Stimulated activated naive CD8-positive, alpha-beta T cell treated with anti-CD3 and anti-CD28 coated beads, Interleukin-15, amount 100 ng/mL, for 72 hours (primary cell): ENCODE measurements around the gene RUSC1.
"Not testable (repeated sequence)": the region's sequence is repeated elsewhere in the genome, so short reads cannot be mapped to it uniquely, and the experiment has no call there.

ENCODE experiments used
- ATAC-seq: fragments of 150-1000 bp; cut with Tn5 transposase; 2 replicates; pipeline ENCODE4 v1.10.0; 2021; ENCODE audit warnings: mild to moderate bottlenecking, moderate library complexity
- DNase-seq, 2 donors: peaks; one replicate each; pipeline ENCODE4 v3.0.0; 2021 to 2022
- H3K27ac Mint-ChIP-seq, 2 donors: one replicate each; pipeline ENCODE4 v1.8.0; 2022; ENCODE audit warnings: mild to moderate bottlenecking in 2 of 2, mixed read lengths in 2 of 2, moderate library complexity in 2 of 2
- H3K27me3 Mint-ChIP-seq: one replicate; pipeline ENCODE4 v1.8.0; 2022; ENCODE audit warnings: mixed read lengths
- H3K4me1 Mint-ChIP-seq: one replicate; pipeline ENCODE4 v1.8.0; 2022; ENCODE audit warnings: mild to moderate bottlenecking, mixed read lengths
- H3K4me3 Mint-ChIP-seq, 2 donors: one replicate each; pipeline ENCODE4 v1.8.0; 2022; ENCODE audit warnings: mild to moderate bottlenecking in 2 of 2, mixed read lengths in 2 of 2, moderate library complexity in 1 of 2
- H3K9me3 Mint-ChIP-seq, 2 donors: one replicate each; pipeline ENCODE4 v1.8.0; 2022; ENCODE audit warnings: mixed read lengths in 2 of 2

Gene RUSC1

GRCh38 chr1:155287987-155288543 is 32.6 kb upstream of the RUSC1 start:
- no peak overlapping the region for H3K27ac Mint-ChIP-seq
- H3K27me3 Mint-ChIP-seq = peaks cover 20% of the 10 kb centered on the region
- H3K4me1 Mint-ChIP-seq = no peaks in the 10 kb centered on the region

GRCh38 chr1:155291006-155291405 is 29.7 kb upstream of the RUSC1 start:
- DNase-seq, H3K4me1 Mint-ChIP-seq, ATAC-seq, H3K4me3 Mint-ChIP-seq, H3K27ac Mint-ChIP-seq, H3K9me3 Mint-ChIP-seq: not testable (repeated sequence)
- peaks cover 49% of the 10 kb centered on the region for H3K27me3 Mint-ChIP-seq

More at GRCh38 chr1:155287987-155288543, 32.6 kb upstream of the RUSC1 start:
- ATAC-seq = peak; percentile 33
- no peak for DNase-seq
- Mint-ChIP-seq H3K4me3 (no peak overlapping the region), H3K9me3 (no peaks in the 10 kb centered on the region)

GRCh38 chr1:155293086-155293749 is 27.5 kb upstream of the RUSC1 start:
- Mint-ChIP-seq H3K27me3 (peaks cover 67% of the 10 kb centered on the region), H3K4me3 (no peak overlapping the region)

GRCh38 chr1:155294520-155295182 is 26.0 kb upstream of the RUSC1 start:
- Mint-ChIP-seq H3K27me3 (peaks cover 67% of the 10 kb centered on the region), H3K27ac (peak overlapping the region in 1 of 2 donors; percentile 74), H3K4me3 (peak overlapping the region in 1 of 2 donors; percentile 38), H3K4me1 (peaks cover 8% of the 10 kb centered on the region), H3K9me3 (no peaks in the 10 kb centered on the region)
- ATAC-seq (peak; percentile 7), DNase-seq (no peak)

More at GRCh38 chr1:155293086-155293749, 27.5 kb upstream of the RUSC1 start:
- DNase-seq = no peak
- H3K4me1 Mint-ChIP-seq = peaks cover 8% of the 10 kb centered on the region
- no peaks in the 10 kb centered on the region for H3K9me3 Mint-ChIP-seq
- no peak overlapping the region for H3K27ac Mint-ChIP-seq
- ATAC-seq = no peak

- H3K9me3 Mint-ChIP-seq = no peaks in the 10 kb centered on the region
- peaks cover 61% of the 10 kb centered on the region for H3K27me3 Mint-ChIP-seq
- DNase-seq (no peak), ATAC-seq (peak; percentile 43)
- H3K4me3 Mint-ChIP-seq = peak overlapping the region in 1 of 2 donors; percentile 16
- no peak overlapping the region for H3K27ac Mint-ChIP-seq
- H3K4me1 Mint-ChIP-seq = peaks cover 8% of the 10 kb centered on the region
Observed at GRCh38 chr1:155295183-155295941, 25.3 kb upstream of the RUSC1 start.

- ATAC-seq = no peak
- no peak for DNase-seq
- no peaks in the 10 kb centered on the region for H3K9me3 Mint-ChIP-seq
- H3K4me3 Mint-ChIP-seq = peak overlapping the region in 1 of 2 donors; percentile 16
- H3K27me3 Mint-ChIP-seq = peaks cover 59% of the 10 kb centered on the region
- H3K4me1 Mint-ChIP-seq = peaks cover 8% of the 10 kb centered on the region
- H3K27ac Mint-ChIP-seq = no peak overlapping the region
Observed at GRCh38 chr1:155295942-155296267, 24.8 kb upstream of the RUSC1 start.

GRCh38 chr1:155296661-155297060 is 24.0 kb upstream of the RUSC1 start:
- no peaks in the 10 kb centered on the region for H3K9me3 Mint-ChIP-seq
- no peak for ATAC-seq

GRCh38 chr1:155297384-155297783 is 23.3 kb upstream of the RUSC1 start:
- Mint-ChIP-seq H3K4me1 (peaks cover 8% of the 10 kb centered on the region), H3K9me3 (no peaks in the 10 kb centered on the region), H3K27me3 (peaks cover 50% of the 10 kb centered on the region), H3K27ac (no peak overlapping the region), H3K4me3 (no peak overlapping the region)
- ATAC-seq (no peak), DNase-seq (no peak)

More at GRCh38 chr1:155296661-155297060, 24.0 kb upstream of the RUSC1 start:
- no peak overlapping the region for H3K4me3 Mint-ChIP-seq
- DNase-seq = no peak
- peaks cover 8% of the 10 kb centered on the region for H3K4me1 Mint-ChIP-seq
- peak overlapping the region in 1 of 2 donors; percentile 2 for H3K27ac Mint-ChIP-seq
- peaks cover 55% of the 10 kb centered on the region for H3K27me3 Mint-ChIP-seq

- DNase-seq = no peak
- no peaks in the 10 kb centered on the region for H3K9me3 Mint-ChIP-seq
Observed at GRCh38 chr1:155300024-155300423, 20.7 kb upstream of the RUSC1 start.

GRCh38 chr1:155300553-155301329 is 20.0 kb upstream of the RUSC1 start:
- ATAC-seq (no peak), DNase-seq (no peak)
- Mint-ChIP-seq H3K27me3 (peaks cover 20% of the 10 kb centered on the region), H3K4me3 (no peak overlapping the region), H3K9me3 (no peaks in the 10 kb centered on the region), H3K4me1 (no peaks in the 10 kb centered on the region), H3K27ac (no peak overlapping the region)

More at GRCh38 chr1:155300024-155300423, 20.7 kb upstream of the RUSC1 start:
- H3K27ac Mint-ChIP-seq = no peak overlapping the region
- H3K27me3 Mint-ChIP-seq = peaks cover 27% of the 10 kb centered on the region
- peaks cover 1% of the 10 kb centered on the region for H3K4me1 Mint-ChIP-seq
- H3K4me3 Mint-ChIP-seq = no peak overlapping the region
- no peak for ATAC-seq

GRCh38 chr1:155301342-155301841 is 19.3 kb upstream of the RUSC1 start, which contains the start of gene PKLR:
PKLR (minus strand) TSS chr1:155301438; CDS start chr1:155301395, 43 bp downstream.
- DNase-seq (no peak), ATAC-seq (no peak)
- Mint-ChIP-seq H3K4me1 (no peaks in the 10 kb centered on the region), H3K27me3 (peaks cover 13% of the 10 kb centered on the region), H3K4me3 (no peak within 1 kb of the TSS), H3K9me3 (no peaks in the 10 kb centered on the region), H3K27ac (no peak within 1 kb of the TSS)

GRCh38 chr1:155304558-155305063 is 16.1 kb upstream of the RUSC1 start:
- H3K4me3 Mint-ChIP-seq = no peak overlapping the region
- no peaks in the 10 kb centered on the region for H3K9me3 Mint-ChIP-seq
- DNase-seq (no peak), ATAC-seq (no peak)
- H3K27me3 Mint-ChIP-seq = no peaks in the 10 kb centered on the region
- H3K4me1 Mint-ChIP-seq = peaks cover 3% of the 10 kb centered on the region
- H3K27ac Mint-ChIP-seq = no peak overlapping the region

- DNase-seq (no peak), ATAC-seq (no peak)
- H3K4me1 Mint-ChIP-seq = peaks cover 16% of the 10 kb centered on the region
- no peak overlapping the region for H3K4me3 Mint-ChIP-seq
- H3K27ac Mint-ChIP-seq = no peak overlapping the region
- no peaks in the 10 kb centered on the region for H3K9me3 Mint-ChIP-seq
- no peaks in the 10 kb centered on the region for H3K27me3 Mint-ChIP-seq
Observed at GRCh38 chr1:155305881-155306391, 14.8 kb upstream of the RUSC1 start.

GRCh38 chr1:155307247-155307740 is 13.4 kb upstream of the RUSC1 start:
- Mint-ChIP-seq H3K27ac (no peak overlapping the region), H3K4me1 (peaks cover 30% of the 10 kb centered on the region), H3K27me3 (no peaks in the 10 kb centered on the region), H3K4me3 (peak overlapping the region; percentile 17 to 98), H3K9me3 (no peaks in the 10 kb centered on the region)
- ATAC-seq (no peak), DNase-seq (no peak)
